KG1 (cell line): ENCODE measurements around the gene WDR62.

Experiments used
- DNase-seq: peaks from one replicate; lab custom pipeline; 2025; lab: John Stamatoyannopoulos, UW

Gene WDR62

GRCh38 chr19:36140304-36141038 is 85.8 kb downstream of the WDR62 start:
- peak; percentile 29 for DNase-seq

- peak; percentile 14 for DNase-seq
These were observed 86.6 kb downstream of the WDR62 start for GRCh38 chr19:36141039-36141927.

DNA sequence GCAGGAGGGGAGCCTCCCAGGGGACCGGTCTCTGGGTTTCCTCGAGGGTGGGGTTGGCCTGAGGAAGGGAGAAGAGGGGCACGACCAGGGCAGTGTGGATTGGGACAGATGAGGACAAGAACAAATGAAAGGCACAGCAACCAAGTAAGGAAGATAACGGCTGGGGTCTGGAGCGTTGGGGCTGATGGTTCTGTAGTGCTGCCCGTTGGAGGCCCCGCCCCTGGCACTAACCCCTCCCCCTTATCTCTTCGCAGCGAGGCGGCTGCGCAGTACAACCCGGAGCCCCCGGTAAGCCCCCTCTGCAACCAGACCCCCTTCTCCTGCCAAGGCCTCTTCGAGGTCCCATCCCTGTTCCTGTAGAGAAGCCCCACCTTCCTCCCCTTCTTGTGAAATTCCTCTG is 87.3 kb downstream of the WDR62 start:
- DNase-seq = no peak

DNA sequence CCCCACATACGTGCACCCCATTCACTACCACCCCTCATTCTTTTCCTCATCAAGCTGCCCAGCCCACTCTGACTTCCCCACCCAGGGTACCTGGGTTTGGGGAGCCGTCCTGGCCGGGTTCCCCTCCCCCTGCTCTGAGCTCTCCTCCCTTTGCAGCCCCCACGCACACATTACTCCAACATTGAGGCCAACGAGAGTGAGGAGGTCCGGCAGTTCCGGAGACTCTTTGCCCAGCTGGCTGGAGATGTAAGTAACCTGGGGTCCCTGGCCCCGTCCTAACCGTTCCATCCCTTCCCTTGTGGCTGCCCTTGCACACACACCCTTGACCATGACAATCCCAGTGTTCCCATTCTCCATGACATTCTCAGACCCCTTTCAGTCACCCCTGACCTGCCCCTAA is 87.8 kb downstream of the WDR62 start:
- DNase-seq = no peak

GRCh38 chr19:36144624-36145023 is 89.9 kb downstream of the WDR62 start:
- DNase-seq = no peak

DNA sequence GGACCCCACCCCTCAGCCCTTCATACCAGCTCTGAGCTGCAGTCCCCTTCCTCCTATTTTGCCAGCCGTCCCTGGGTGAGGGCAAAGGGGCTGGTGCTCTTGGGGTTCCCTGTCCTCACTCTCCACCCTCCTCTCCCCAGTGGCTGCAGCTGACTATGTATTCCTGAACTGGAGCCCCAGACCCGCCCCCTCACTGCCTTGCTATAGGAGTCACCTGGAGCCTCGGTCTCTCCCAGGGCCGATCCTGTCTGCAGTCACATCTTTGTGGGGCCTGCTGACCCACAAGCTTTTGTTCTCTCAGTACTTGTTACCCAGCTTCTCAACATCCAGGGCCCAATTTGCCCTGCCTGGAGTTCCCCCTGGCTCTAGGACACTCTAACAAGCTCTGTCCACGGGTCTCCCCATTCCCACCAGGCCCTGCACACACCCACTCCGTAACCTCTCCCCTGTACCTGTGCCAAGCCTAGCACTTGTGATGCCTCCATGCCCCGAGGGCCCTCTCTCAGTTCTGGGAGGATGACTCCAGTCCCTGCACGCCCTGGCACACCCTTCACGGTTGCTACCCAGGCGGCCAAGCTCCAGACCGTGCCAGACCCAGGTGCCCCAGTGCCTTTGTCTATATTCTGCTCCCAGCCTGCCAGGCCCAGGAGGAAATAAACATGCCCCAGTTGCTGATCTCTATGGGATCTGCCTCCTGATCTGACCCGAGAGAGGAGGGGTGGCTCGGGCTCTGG is 95.1 kb downstream of the WDR62 start:
- DNase-seq = no peak

DNA sequence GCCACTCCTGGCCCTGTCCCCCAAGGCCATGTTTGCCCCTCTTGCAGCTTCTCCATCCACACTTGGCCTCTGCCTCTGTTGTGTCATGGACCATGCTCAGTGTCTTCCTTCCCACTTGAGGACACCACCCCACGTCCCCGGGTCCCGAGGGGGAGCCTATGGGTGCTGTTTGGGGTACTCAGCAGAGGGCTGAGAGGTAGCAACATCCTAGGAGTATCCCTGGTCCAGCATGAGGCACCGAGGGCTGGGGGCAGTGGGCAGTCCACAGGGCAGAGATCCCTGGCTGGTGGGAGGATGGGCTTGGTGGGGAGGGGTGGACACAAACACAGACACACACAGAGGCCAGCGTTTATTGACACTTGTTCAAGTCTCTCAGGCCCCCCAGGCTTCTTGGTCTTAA is 95.9 kb downstream of the WDR62 start:
- no peak for DNase-seq

DNA sequence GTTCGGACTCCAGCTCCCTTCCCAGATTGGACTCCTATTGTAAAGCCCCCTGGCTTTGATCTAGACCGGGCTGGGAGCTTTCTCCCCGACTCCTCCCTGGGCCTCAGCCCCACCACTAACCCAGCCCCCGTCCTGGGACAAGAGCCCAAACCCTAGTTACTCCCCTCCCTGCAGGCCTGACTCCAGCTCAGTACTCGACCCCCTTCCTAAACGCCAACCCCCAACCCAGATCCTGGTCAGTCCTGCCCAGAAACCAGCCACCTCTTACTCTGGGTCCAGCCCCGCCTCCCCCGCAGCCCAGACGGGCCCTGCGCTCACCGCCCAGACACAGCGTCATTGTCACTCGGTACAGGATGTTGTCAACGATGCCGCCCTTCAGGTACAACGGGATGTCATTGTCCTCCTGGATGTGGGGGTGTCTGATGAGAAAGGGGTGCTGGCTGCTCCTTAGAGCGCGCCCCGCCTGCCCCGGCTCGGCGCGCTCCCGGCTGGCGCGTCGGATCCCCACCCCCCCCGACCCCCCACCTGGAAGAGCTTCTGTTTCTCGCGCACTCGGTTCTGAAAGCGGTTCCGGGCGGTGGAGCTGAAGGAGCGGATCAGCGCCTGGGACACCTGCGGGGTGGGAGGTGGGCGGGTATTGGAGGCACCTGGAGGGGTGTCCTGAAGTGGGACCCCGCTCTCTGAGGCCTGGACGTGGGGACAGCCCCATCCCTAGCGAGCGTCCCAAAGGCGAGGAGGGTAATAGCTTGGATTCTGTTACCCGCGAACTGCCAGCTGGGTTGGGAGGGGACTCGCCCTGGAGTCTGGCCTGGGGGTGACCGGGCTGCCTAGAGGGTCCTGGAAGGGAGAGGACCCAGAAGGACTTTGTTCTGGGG is 96.7 kb downstream of the WDR62 start:
- no peak for DNase-seq

GRCh38 chr19:36152019-36152351 is 97.3 kb downstream of the WDR62 start:
- no peak for DNase-seq

DNA sequence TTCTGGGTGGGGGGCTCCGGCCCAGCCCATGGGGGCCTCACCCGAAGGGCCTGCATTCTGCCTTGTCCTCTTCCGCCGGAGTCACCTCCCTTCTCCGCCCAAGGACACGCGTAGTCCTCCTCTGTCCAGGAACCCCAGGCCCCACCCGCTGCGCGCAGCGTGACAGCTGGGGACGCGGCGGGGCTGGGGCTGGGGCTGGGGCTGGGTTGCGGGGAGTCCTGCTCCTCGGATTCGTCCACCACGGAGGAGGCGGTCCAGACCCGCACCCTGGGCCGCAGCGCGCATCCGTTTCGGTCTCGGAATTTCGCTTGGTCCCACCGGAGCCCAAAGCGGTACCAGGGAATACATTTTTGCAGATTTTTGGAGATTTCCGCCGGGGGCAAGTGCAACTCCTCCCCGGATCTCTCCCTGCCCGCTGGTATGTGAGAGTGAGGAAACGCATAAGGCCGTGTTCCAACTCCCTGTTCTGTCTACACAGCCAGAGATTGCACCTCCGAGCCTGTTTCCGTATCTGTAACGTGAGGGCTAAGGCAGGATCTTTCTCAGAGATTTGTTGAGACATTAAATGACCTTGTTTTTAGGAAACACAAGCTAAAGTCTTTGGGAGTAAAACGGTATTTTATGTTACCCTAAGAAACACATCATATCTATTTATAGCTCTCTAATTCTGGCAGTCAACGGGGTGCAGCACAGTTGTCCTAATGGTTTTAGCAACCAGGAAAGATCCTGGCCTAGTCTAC is 97.8 kb downstream of the WDR62 start, which contains the start of gene COX7A1:
COX7A1 (minus strand) TSS at position 96 of the 740 bp plus-strand sequence; CDS start at position 56, 40 bp downstream.
- no peak for DNase-seq

DNA sequence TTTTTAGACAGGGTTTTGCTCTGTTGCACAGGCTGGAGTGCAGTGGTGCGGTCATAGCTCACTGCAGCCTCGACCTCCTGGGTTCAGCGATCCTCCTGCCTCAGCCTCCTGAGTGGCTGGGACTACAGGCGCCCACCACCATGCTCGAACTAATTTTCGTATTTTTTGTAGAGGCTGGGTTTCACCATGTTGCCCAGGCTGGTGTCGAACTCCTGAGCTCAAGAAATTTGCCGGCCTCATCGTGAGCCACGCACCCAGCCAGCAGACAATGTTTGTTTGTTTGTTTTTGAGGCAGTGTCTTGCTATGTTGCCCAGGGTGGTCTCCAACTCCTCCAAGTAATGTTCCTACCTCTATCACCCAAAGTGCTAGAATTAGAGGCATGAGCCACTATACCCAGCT is 98.4 kb downstream of the WDR62 start:
- DNase-seq = no peak
